Osteocyte (in vitro differentiated cells): ENCODE results near the gene CDC42SE2. TPM values are rescaled to one million over a fixed set of nuclear protein-coding genes. Genes with fewer than 3 reads are reported as not detected.

Source experiments
- DNase-seq: peaks from one replicate; pipeline ENCODE4 v3.0.0; 2021; ENCODE audit warnings: mixed read lengths; ENCODE audit not compliant: unreplicated experiment; ENCODE audit errors: extremely low spot score
- H3K27ac Mint-ChIP-seq: one replicate; pipeline ENCODE4 v1.8.0; 2021; ENCODE audit warnings: mild to moderate bottlenecking, mixed read lengths; ENCODE audit not compliant: unreplicated experiment
- H3K27me3 Mint-ChIP-seq: one replicate; pipeline ENCODE4 v1.8.0; 2021; ENCODE audit warnings: mixed read lengths; ENCODE audit not compliant: unreplicated experiment
- H3K36me3 Mint-ChIP-seq: one replicate; pipeline ENCODE4 v1.8.0; 2021; ENCODE audit warnings: mixed read lengths; ENCODE audit not compliant: unreplicated experiment
- H3K4me1 Mint-ChIP-seq: one replicate; pipeline ENCODE4 v1.8.0; 2021; ENCODE audit warnings: mixed read lengths; ENCODE audit not compliant: unreplicated experiment
- H3K4me3 Mint-ChIP-seq: one replicate; pipeline ENCODE4 v1.8.0; 2021; ENCODE audit warnings: mild to moderate bottlenecking, moderate library complexity, mixed read lengths; ENCODE audit not compliant: unreplicated experiment
- H3K9me3 Mint-ChIP-seq: one replicate; pipeline ENCODE4 v1.8.0; 2021; ENCODE audit warnings: mixed read lengths; ENCODE audit not compliant: unreplicated experiment
- CTCF ChIP-seq: fragments of 200-600 bp; sonication (generic); IDR thresholded peaks from 2 replicates; pipeline ENCODE4 v1.5.0; 2021; ENCODE audit warnings: antibody characterized with exemption, mild to moderate bottlenecking, moderate library complexity
- total RNA-seq: library from RNA; stranded (reverse); gene quantifications from 2 replicates; pipeline ENCODE4 v1.2.1, GENCODE V29; 2021

CDC42SE2 gene
- total RNA-seq, 1 donor from 2014 or later = 21.6 TPM

DNA sequence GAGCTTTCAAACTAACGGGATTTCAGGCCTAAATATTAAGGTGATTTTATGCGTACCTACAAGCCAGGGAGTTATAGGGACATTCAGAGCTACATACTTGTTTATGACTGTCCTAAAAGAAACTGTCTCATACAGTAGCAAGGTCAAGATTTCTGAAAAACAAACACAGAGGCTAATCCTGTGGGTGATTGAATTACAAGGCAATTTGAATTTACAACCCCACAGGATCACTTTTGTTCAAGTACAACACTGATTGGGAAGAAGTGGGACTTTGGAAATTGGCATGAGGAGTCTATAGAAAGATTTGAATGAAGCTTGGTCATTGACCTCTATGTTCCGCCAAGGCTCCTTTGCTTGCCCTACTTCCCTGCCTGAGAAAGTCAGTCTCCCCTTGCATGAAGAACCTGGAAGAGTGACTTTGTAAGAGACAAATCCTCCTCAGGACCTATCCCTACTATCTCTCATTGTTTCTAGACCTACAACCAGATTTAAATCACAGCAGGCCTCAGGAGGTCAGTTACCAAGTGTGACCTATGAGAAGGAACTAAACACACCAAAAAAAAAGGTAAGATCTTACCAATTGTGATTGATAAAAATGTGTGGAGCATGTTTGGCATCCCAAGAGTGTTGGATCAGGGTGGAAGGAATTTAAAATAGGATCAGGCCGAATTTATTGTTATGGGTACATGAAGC, 38.4 kb upstream of the CDC42SE2 start:
- TF ChIP-seq CTCF = no peak
- Mint-ChIP-seq H3K4me3 (no peak overlapping the region), H3K27ac (no peak overlapping the region), H3K27me3 (no peaks in the 10 kb centered on the region), H3K4me1 (peaks cover 1% of the 10 kb centered on the region), H3K9me3 (no peaks in the 10 kb centered on the region), H3K36me3 (no peaks in the 10 kb centered on the region)
- no peak for DNase-seq

- no peaks in the 10 kb centered on the region for H3K9me3 Mint-ChIP-seq
- H3K4me1 Mint-ChIP-seq = peaks cover 1% of the 10 kb centered on the region
- no peaks in the 10 kb centered on the region for H3K27me3 Mint-ChIP-seq
- no peak overlapping the region for H3K4me3 Mint-ChIP-seq
- no peaks in the 10 kb centered on the region for H3K36me3 Mint-ChIP-seq
- H3K27ac Mint-ChIP-seq = no peak overlapping the region
- DNase-seq = no peak
- TF ChIP-seq CTCF = no peak
These were observed 37.0 kb upstream of the CDC42SE2 start for GRCh38 chr5:131226899-131227298.

DNA sequence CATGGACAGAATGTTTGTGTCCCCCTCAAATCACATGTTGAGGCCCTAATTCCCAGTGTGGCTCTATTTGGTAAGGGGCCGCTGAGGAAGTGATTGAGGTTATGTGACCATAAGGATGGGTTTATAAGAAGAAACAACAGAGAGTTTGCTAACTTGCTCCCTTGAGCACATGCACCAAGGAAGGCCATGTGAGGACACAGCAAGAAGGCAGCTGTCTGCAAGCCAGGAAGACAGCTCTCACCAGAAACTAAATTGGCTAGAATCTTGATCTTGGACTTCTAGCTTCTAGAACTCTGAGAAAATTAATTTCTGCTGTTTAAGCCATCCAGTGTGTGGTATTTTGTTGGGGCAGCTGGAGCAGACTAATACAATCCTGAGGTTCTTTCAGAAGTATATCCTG, 35.2 kb upstream of the CDC42SE2 start:
- no peak for DNase-seq
- no peak overlapping the region for H3K4me3 Mint-ChIP-seq
- no peak for TF ChIP-seq CTCF
- H3K27ac Mint-ChIP-seq = no peak overlapping the region
- H3K36me3 Mint-ChIP-seq = no peaks in the 10 kb centered on the region
- no peaks in the 10 kb centered on the region for H3K4me1 Mint-ChIP-seq
- no peaks in the 10 kb centered on the region for H3K27me3 Mint-ChIP-seq
- H3K9me3 Mint-ChIP-seq = no peaks in the 10 kb centered on the region

- Mint-ChIP-seq H3K36me3 (no peaks in the 10 kb centered on the region), H3K27ac (no peak overlapping the region), H3K9me3 (no peaks in the 10 kb centered on the region), H3K4me3 (no peak overlapping the region), H3K4me1 (no peaks in the 10 kb centered on the region), H3K27me3 (no peaks in the 10 kb centered on the region)
- no peak for TF ChIP-seq CTCF
- no peak for DNase-seq
These were observed 34.2 kb upstream of the CDC42SE2 start for GRCh38 chr5:131229623-131230022.

DNA sequence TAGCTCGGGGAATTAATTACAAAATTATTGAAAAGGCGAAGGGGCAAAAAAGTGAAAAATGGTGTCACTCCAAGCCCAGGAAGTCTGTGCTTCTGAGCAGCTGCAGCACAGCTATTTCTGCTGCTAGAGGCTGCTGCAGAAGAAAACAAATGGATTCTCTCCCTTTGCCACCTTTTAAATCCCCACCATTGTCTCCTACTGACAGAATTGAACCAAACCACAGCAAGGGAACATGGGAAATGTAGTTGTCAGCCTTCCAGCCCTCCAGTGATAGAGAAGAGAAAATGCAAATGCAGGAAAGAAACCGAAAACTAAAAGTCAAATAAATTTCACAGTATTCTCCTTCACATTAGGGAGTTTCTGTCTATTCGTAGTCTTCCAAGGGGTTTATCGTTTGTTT, 33.4 kb upstream of the CDC42SE2 start:
- H3K9me3 Mint-ChIP-seq = no peaks in the 10 kb centered on the region
- H3K27ac Mint-ChIP-seq = no peak overlapping the region
- DNase-seq = no peak
- no peak overlapping the region for H3K4me3 Mint-ChIP-seq
- no peaks in the 10 kb centered on the region for H3K4me1 Mint-ChIP-seq
- no peaks in the 10 kb centered on the region for H3K27me3 Mint-ChIP-seq
- TF ChIP-seq CTCF = no peak
- H3K36me3 Mint-ChIP-seq = no peaks in the 10 kb centered on the region
